RWPE1 (cell line): ENCODE measurements around the gene HS6ST3.

Source experiments
- CTCF ChIA-PET: fragments of 350-600 bp; sonication (Branson Sonifier 250); formaldehyde crosslinking; extraction: SDS; loops from one replicate; lab custom pipeline; 2021; lab: Yijun Ruan, JAX
- POLR2A ChIA-PET: fragments of 400-600 bp; formaldehyde crosslinking; extraction: SDS; loops from one replicate; lab custom pipeline; 2020; ENCODE audit warnings: antibody characterized with exemption; ENCODE audit not compliant: low non-redundant PET; lab: Yijun Ruan, JAX
- DNase-seq: peaks from one replicate; pipeline ENCODE4 v3.0.0; 2012; ENCODE audit warnings: low spot score
- H3K27ac ChIP-seq: fragments of 450-650 bp; 2 replicates; pipeline ENCODE4 v1.5.1; 2017
- CTCF ChIP-seq: fragments of 450-650 bp; conservative IDR thresholded peaks from 2 replicates; pipeline ENCODE4 v1.5.1; 2017; ENCODE audit warnings: low read depth, mild to moderate bottlenecking

Gene HS6ST3

GRCh38 chr13:96686286-96686685, 596.4 kb downstream of the HS6ST3 start:
- no peak overlapping the region for H3K27ac ChIP-seq
- ChIA-PET POLR2A (no interaction called here), CTCF (no interaction called here)
- TF ChIP-seq CTCF: no peak
- DNase-seq: no peak

- DNase-seq: no peak
- ChIA-PET POLR2A (no interaction called here), CTCF (no interaction called here)
- H3K27ac ChIP-seq: no peak overlapping the region
- no peak for TF ChIP-seq CTCF
These were observed 597.3 kb downstream of the HS6ST3 start for GRCh38 chr13:96687191-96687590.

GRCh38 chr13:96690998-96691397, 601.1 kb downstream of the HS6ST3 start:
- CTCF ChIA-PET: no interaction called here
- POLR2A ChIA-PET: no interaction called here
- DNase-seq: no peak
- TF ChIP-seq CTCF: no peak
- H3K27ac ChIP-seq: no peak overlapping the region

GRCh38 chr13:96696389-96696900, 606.5 kb downstream of the HS6ST3 start:
- TF ChIP-seq CTCF: no peak
- no peak for DNase-seq
- no peak overlapping the region for H3K27ac ChIP-seq
- ChIA-PET CTCF (no interaction called here), POLR2A (no interaction called here)

GRCh38 chr13:96700657-96701056, 610.8 kb downstream of the HS6ST3 start:
- POLR2A ChIA-PET: no interaction called here
- no peak for TF ChIP-seq CTCF
- CTCF ChIA-PET: interaction anchor here (0.7 kb wide), 1 partner anchor 25 kb away, joined by 3 read pairs; no protein-coding TSS in a partner anchor
- DNase-seq: no peak
- H3K27ac ChIP-seq: no peak overlapping the region

GRCh38 chr13:96707146-96707545, 617.2 kb downstream of the HS6ST3 start:
- DNase-seq: no peak
- no peak overlapping the region for H3K27ac ChIP-seq
- CTCF ChIA-PET: no interaction called here
- no peak for TF ChIP-seq CTCF
- POLR2A ChIA-PET: no interaction called here
